ENCODE data around the gene AP4E1.

The AP4E1 gene

DNA sequence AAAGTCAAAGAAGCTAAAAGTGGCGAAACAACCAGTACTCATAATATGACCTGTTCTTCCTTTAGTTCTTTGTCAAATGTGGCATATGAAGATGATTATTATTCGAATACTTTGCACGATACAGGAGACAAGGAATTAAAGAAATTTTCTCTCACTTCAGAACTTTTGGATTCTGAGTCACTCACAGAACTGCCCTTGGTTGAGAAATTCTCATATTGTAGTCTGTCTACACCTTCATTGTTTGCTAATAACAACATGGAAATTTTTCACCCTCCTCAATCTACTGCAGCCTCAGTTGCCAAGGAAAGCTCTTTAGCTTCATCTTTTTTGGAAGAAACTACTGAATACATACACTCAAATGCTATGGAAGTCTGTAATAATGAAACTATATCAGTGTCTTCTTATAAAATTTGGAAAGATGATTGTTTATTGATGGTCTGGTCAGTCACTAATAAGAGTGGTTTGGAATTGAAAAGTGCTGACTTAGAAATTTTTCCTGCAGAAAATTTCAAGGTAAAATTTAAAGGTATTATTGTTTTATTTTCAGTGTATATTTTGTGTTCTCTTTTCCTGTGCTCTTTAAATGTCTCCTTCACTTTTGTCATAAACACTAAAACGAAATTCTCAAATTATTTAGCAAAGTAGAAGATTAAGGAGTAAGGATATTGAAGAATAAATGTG is 89.0 kb downstream of the AP4E1 start:
- POLR2A ChIA-PET = no interaction called here
- TF ChIP-seq CTCF (IDR thresholded peaks at IDR 0.05; ENCODE audit: control extremely low read depth, extremely low read depth, low read depth, missing control alignments) = no peak
- DNase-seq (ENCODE audit: extremely low spot score) = no peak
- CTCF ChIA-PET = interaction anchor here (1.7 kb wide), 1 partner anchor 8 kb away, joined by 4 read pairs; no protein-coding TSS in a partner anchor

- DNase-seq (ENCODE audit: extremely low spot score) = no peak
- ChIA-PET CTCF (interaction anchor here (0.9 to 1.2 kb wide), 2 partner anchors 9 to 11 kb away, joined by 3 to 4 read pairs; no protein-coding TSS in a partner anchor), POLR2A (interaction anchor here (0.5 kb wide), 1 partner anchor 97 kb away, joined by 4 read pairs; no protein-coding TSS in a partner anchor)
- no peak for TF ChIP-seq CTCF (IDR thresholded peaks at IDR 0.05; ENCODE audit: control extremely low read depth, extremely low read depth, low read depth, missing control alignments)
Observed at GRCh38 chr15:51004103-51004551, 95.6 kb downstream of the AP4E1 start.

DNA sequence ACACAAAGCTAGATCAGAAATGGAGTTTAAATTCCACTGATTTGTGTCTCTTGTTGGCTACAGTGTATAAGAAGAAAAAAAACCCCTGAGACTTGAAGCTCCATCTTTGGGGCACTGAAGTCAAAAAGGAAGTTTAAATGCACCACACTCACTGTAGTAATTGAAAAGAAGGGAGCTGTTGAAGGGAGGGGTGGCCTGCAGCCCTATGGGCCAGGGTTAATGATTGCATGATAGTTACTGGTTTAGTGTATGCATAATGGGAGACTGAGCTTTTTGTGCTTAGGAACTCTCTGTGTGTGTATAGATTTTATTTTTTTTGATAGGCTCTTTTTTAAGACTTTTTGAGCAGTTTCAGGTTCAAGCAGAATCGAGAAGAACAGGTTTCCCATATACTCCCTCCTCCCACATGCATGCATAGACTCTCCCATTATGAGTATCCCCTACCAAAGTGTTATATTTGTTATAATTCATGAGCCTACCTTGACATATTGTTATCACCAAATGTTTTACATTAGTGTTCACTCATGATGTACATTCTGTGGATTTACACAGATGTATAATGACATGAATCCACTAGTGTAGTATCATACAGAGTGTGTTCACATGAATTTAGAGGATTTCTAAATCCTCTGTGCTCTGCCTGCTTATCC is 98.0 kb downstream of the AP4E1 start:
- ChIA-PET CTCF (interaction anchor here (1.0 to 1.4 kb wide), 2 partner anchors 9 to 58 kb away, joined by 3 to 4 read pairs; no protein-coding TSS in a partner anchor), POLR2A (no interaction called here)
- TF ChIP-seq CTCF (IDR thresholded peaks at IDR 0.05; ENCODE audit: control extremely low read depth, extremely low read depth, low read depth, missing control alignments) = no peak
- peak; percentile 20 for DNase-seq (ENCODE audit: extremely low spot score)

- DNase-seq (ENCODE audit: extremely low spot score) = no peak
Observed at GRCh38 chr15:51007131-51007666, 98.7 kb downstream of the AP4E1 start.

DNA sequence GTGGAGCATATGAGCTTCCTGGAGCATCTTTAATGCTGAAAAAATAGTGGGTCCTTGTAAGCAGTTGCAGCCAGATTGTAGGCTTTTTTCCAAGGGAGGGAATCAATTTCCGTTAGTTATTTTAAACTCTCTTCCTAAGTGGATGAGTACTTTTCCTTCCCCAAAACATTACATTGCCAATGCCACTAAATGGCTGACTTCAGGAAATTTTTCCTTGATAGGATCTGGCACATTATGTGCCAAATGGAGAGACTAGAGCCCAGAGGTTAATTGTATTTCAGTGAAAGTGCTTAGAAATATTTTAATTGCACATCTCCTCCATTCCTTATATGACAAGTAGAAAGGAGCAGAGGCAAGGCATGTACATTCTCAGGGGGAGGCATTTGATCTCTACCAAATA is 102.7 kb downstream of the AP4E1 start:
- POLR2A ChIA-PET = no interaction called here
- DNase-seq (ENCODE audit: extremely low spot score) = no peak
- TF ChIP-seq CTCF (IDR thresholded peaks at IDR 0.05; ENCODE audit: control extremely low read depth, extremely low read depth, low read depth, missing control alignments) = no peak
- CTCF ChIA-PET = no interaction called here

More at GRCh38 chr15:51007131-51007666, 98.7 kb downstream of the AP4E1 start:
- TF ChIP-seq CTCF (IDR thresholded peaks at IDR 0.05; ENCODE audit: control extremely low read depth, extremely low read depth, low read depth, missing control alignments) = no peak
- CTCF ChIA-PET = no interaction called here
- POLR2A ChIA-PET = no interaction called here

DNA sequence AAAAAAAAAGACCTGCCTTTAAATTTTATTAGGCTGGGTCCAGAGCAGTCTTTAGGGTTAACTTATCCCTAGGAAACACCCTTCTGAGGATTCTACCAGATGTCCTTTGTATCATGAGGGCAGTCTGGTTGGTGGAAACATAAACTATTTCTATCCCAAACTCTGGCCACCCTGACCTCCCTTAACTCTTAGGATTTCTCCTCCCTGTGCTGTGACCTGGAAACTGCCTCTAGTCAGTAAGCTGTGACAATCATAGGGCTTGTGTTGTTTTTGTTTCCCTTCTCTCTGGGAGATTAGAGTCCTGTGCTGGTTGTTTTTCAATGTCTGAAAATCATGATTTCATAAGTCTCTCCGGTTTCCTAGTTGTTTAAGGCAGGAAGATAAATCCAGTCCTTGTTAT is 108.1 kb downstream of the AP4E1 start:
- ChIA-PET POLR2A (no interaction called here), CTCF (interaction anchor here (1.0 kb wide), 1 partner anchor 47 kb away, joined by 3 read pairs; no protein-coding TSS in a partner anchor)
- DNase-seq (ENCODE audit: extremely low spot score) = no peak
- no peak for TF ChIP-seq CTCF (IDR thresholded peaks at IDR 0.05; ENCODE audit: control extremely low read depth, extremely low read depth, low read depth, missing control alignments)

Measured in GM10248 (cell line).